Upper lobe of left lung (tissue), 6 donors: ENCODE data around the gene COL28A1. TPM values are rescaled to one million over a fixed set of nuclear protein-coding genes. Genes with fewer than 3 reads are reported as not detected.
A peak's percentile ranks its signal among the peaks of the same experiment; 100 is the strongest.

ENCODE experiments used
- ATAC-seq, 2 donors: fragments of 200-7000 bp; cut with Tn5 transposase; one replicate each; pipeline ENCODE4 v1.9.1; 2022; ENCODE audit warnings: mild to moderate bottlenecking in 2 of 2, moderate library complexity in 2 of 2; ENCODE audit not compliant: low FRiP score in 2 of 2
- DNase-seq, 2 donors: peaks; one replicate each; pipeline ENCODE4 v3.0.0-alpha.2; 2019 to 2020
- H3K27ac ChIP-seq, 4 donors: fragments of 200-600 bp; sonication (generic); one replicate each; pipeline ENCODE4 v1.5.1; 2016 to 2019
- H3K27me3 ChIP-seq, 4 donors: fragments of 200-600 bp; sonication (generic); one replicate each; pipeline ENCODE4 v1.5.1; 2017 to 2019
- H3K36me3 ChIP-seq, 4 donors: fragments of 200-600 bp; sonication (generic); one replicate each; pipeline ENCODE4 v1.5.1; 2016 to 2019
- H3K4me1 ChIP-seq, 4 donors: fragments of 200-600 bp; sonication (generic); one replicate each; pipeline ENCODE4 v1.5.1; 2018 to 2019
- H3K4me3 ChIP-seq, 4 donors: fragments of 200-600 bp; sonication (generic); one replicate each; pipeline ENCODE4 v1.5.1; 2017 to 2019; ENCODE audit warnings: mild to moderate bottlenecking in 2 of 4, moderate library complexity in 1 of 4
- H3K9me3 ChIP-seq, 4 donors: fragments of 200-600 bp; sonication (generic); one replicate each; pipeline ENCODE4 v1.5.1; 2018 to 2019
- CTCF ChIP-seq, 6 experiments: fragments of 450-650 bp in 4 of 6; fragments of 200-600 bp in 2 of 6; sonication (generic) in 2 of 6; IDR thresholded peaks; one replicate each; pipeline ENCODE4 v1.5.1; 2016 to 2019; ENCODE audit warnings: antibody characterized with exemption in 6 of 6
- EP300 ChIP-seq, 4 donors: sonication (generic); formaldehyde crosslinking; IDR thresholded peaks; one replicate each; pipeline ENCODE4 v1.5.1; 2017; ENCODE audit warnings: antibody characterized with exemption in 4 of 4, control low read depth in 2 of 4
- POLR2A ChIP-seq, 4 donors: fragments of 450-650 bp; IDR thresholded peaks; one replicate each; pipeline ENCODE4 v1.5.1; 2016 to 2017; ENCODE audit warnings: antibody characterized with exemption in 4 of 4, mild to moderate bottlenecking in 2 of 4
- POLR2AphosphoS5 ChIP-seq, 2 donors: sonication (generic); formaldehyde crosslinking; IDR thresholded peaks; one replicate each; pipeline ENCODE4 v1.5.1; 2017; ENCODE audit warnings: antibody characterized with exemption in 2 of 2
- WGBS, 2 donors: methylation state at CpG; one replicate each; pipeline ENCODE4 v1.1.5; 2017 to 2018; 5-methylcytosine and 5-hydroxymethylcytosine counted together
- total RNA-seq, 6 donors: library from RNA; depleted of rRNA in 4 of 6; stranded (reverse); fragments of >200 nt in 4 of 6; gene quantifications; one replicate each; pipeline versions ENCODE4 v1.1.0 to v1.2.1, GENCODE V29; 2016 to 2021
- donor health status: DM: no; HTN: no; CAD: no; lungs with moderate emphysema.
- donor health status: DM: no; HTN: yes; CAD: no; lungs with severe emphysema.

Gene COL28A1
- total RNA-seq, 6 donors from 2014 or later: 1.5 to 14.7 (median 4.3) TPM

- Histone ChIP-seq H3K9me3 (no peaks in the 10 kb centered on the region), H3K27ac (no peak overlapping the region), H3K27me3 (no peaks in the 10 kb centered on the region), H3K36me3 (no peaks in the 10 kb centered on the region), H3K4me3 (no peak overlapping the region), H3K4me1 (peaks cover 0 to 5% (median 0%) of the 10 kb centered on the region in 4 donors)
- ATAC-seq (no peak), DNase-seq (no peak)
- TF ChIP-seq EP300 (IDR thresholded peaks at IDR 0.05) (peak in 1 of 4 donors; percentile 24), CTCF (IDR thresholded peaks at IDR 0.05) (no peak)
- WGBS, 2 donors: 64 to 87% methylated on average over 6 of the region's 6 CpGs
Measured at GRCh38 chr7:7422641-7423040, 113.0 kb downstream of the COL28A1 start.

GRCh38 chr7:7421826-7422225 lies 113.8 kb downstream of the COL28A1 start:
- no peak overlapping the region for H3K27ac ChIP-seq
- peaks cover 0 to 6% (median 0%) of the 10 kb centered on the region in 4 donors for H3K4me1 ChIP-seq
- H3K4me3 ChIP-seq: no peak overlapping the region
- TF ChIP-seq POLR2A (IDR thresholded peaks at IDR 0.05) (no peak), EP300 (IDR thresholded peaks at IDR 0.05) (no peak), CTCF (IDR thresholded peaks at IDR 0.05) (no peak), POLR2AphosphoS5 (IDR thresholded peaks at IDR 0.05) (no peak)
- no peaks in the 10 kb centered on the region for H3K36me3 ChIP-seq
- no peaks in the 10 kb centered on the region for H3K9me3 ChIP-seq
- DNase-seq: no peak
- H3K27me3 ChIP-seq: no peaks in the 10 kb centered on the region
- WGBS, 2 donors: 61 to 77% methylated on average over 2 of the region's 2 CpGs
- ATAC-seq: no peak

GRCh38 chr7:7418997-7419396 lies 116.7 kb downstream of the COL28A1 start:
- peaks cover 0 to 7% (median 4%) of the 10 kb centered on the region in 4 donors for H3K4me1 ChIP-seq
- H3K4me3 ChIP-seq: no peak overlapping the region
- DNase-seq (no peak), ATAC-seq (no peak)
- H3K27ac ChIP-seq: no peak overlapping the region
- H3K9me3 ChIP-seq: no peaks in the 10 kb centered on the region
- TF ChIP-seq POLR2A (IDR thresholded peaks at IDR 0.05): no peak
- TF ChIP-seq CTCF (IDR thresholded peaks at IDR 0.05): no peak
- TF ChIP-seq POLR2AphosphoS5 (IDR thresholded peaks at IDR 0.05): no peak
- no peak for TF ChIP-seq EP300 (IDR thresholded peaks at IDR 0.05)
- 90 to 95% methylated on average over 2 of the region's 2 CpGs for WGBS, 2 donors
- no peaks in the 10 kb centered on the region for H3K36me3 ChIP-seq
- no peaks in the 10 kb centered on the region for H3K27me3 ChIP-seq

- H3K36me3 ChIP-seq: no peaks in the 10 kb centered on the region
- H3K27ac ChIP-seq: no peak overlapping the region
- TF ChIP-seq POLR2A (IDR thresholded peaks at IDR 0.05) (no peak), CTCF (IDR thresholded peaks at IDR 0.05) (no peak), EP300 (IDR thresholded peaks at IDR 0.05) (no peak), POLR2AphosphoS5 (IDR thresholded peaks at IDR 0.05) (no peak)
- H3K4me1 ChIP-seq: peaks cover 0 to 7% (median 4%) of the 10 kb centered on the region in 4 donors
- no peak for DNase-seq
- WGBS, 2 donors: 69 to 76% methylated on average over 3 of the region's 3 CpGs
- no peaks in the 10 kb centered on the region for H3K27me3 ChIP-seq
- no peaks in the 10 kb centered on the region for H3K9me3 ChIP-seq
- ATAC-seq: no peak
- H3K4me3 ChIP-seq: no peak overlapping the region
Measured at GRCh38 chr7:7417851-7418250, 117.8 kb downstream of the COL28A1 start.

GRCh38 chr7:7417414-7417813 lies 118.3 kb downstream of the COL28A1 start:
- no peak overlapping the region for H3K27ac ChIP-seq
- no peaks in the 10 kb centered on the region for H3K9me3 ChIP-seq
- no peaks in the 10 kb centered on the region for H3K27me3 ChIP-seq
- TF ChIP-seq POLR2AphosphoS5 (IDR thresholded peaks at IDR 0.05): no peak
- TF ChIP-seq POLR2A (IDR thresholded peaks at IDR 0.05): no peak
- TF ChIP-seq EP300 (IDR thresholded peaks at IDR 0.05): no peak
- TF ChIP-seq CTCF (IDR thresholded peaks at IDR 0.05): no peak
- no peaks in the 10 kb centered on the region for H3K36me3 ChIP-seq
- H3K4me3 ChIP-seq: no peak overlapping the region
- 78% methylated on average over 2 of the region's 2 CpGs for WGBS, 2 donors
- no peak for DNase-seq
- H3K4me1 ChIP-seq: peaks cover 0 to 7% (median 4%) of the 10 kb centered on the region in 4 donors
- ATAC-seq: no peak
